Islet precursor cell (in vitro differentiated cells): Measurements from ENCODE around the gene POMT1.
A peak's percentile ranks its signal among the peaks of the same experiment; 100 is the strongest.
"Not testable (repeated sequence)": the region's sequence is repeated elsewhere in the genome, so short reads cannot be mapped to it uniquely, and the experiment has no call there.

ENCODE experiments used
- DNase-seq: peaks from one replicate; pipeline ENCODE4 v3.0.0-alpha.2; 2018

POMT1 gene

DNA sequence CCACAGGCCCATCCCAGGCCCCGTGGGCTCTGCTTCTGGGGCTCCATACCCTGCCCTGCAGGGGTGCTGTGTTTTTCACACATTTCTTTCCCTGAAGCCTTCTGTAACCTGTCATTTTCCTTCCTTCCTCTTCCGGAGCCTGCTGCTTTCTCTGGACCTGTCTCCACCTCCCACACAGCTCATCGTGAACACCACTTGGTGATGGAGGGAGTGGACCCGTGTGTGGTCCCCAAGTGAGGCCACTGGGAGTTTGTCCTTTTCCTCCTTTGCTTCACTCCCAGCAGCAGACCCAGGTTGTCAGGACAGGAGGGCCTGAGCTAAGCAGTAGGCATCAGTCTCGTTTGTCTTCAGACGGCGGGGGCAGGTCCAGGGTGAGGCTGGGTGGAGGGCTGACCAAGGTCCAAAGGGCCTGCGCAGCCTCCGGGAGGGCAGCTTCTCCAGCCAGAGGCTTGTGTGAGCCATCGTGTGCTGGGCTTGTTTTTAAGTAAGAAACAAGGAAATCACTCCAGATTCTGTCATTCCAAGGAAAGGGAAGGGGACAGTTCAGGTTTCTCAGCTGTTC, 5.8 kb upstream of the POMT1 start:
- DNase-seq, result no peak

DNA sequence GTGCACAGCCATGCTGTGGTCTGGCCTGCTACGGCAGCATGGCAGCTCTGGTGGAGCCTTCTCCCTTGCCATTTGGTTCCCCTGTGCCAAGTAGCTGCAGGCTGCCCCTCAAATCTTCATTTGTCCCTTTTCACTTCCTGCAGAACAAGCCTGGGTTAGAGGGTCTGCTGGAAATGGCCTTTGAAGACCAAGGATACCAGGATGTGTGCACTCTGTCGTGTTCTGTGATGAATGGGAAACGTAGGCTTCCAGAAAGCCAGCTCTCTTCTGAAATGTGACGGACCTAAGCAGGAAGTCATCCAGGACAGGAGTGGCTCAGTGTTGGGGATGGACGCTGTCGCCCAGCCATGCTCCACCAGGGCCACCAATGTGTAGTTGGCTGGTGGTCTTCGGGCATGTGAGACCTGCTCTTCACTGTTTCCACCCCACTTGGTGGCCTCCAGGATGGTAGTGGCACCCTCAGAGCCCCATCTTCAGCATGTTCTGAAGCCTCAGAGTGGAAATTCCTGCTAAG, 3.4 kb upstream of the POMT1 start:
- DNase-seq, result no peak

DNA sequence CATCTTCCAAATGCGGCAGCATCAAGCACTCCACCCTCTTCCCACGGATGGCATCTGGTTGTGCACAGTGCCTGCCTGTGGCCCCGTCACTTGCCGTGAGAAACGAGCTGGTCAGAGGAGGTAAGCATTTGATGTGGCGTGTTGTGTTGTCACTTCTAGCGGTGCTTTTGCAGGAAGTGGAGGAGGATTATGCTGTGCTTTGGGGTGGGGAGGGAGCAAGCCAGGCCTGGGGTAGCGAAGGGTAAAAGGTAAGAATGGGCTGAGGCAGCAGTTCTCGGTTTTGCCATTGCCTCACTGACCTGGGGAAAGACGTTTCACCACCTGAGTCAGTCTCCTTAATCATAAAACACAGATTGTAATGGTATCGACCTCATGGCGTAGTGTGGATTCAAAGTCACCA, 2.3 kb upstream of the POMT1 start:
- no peak for DNase-seq

DNA sequence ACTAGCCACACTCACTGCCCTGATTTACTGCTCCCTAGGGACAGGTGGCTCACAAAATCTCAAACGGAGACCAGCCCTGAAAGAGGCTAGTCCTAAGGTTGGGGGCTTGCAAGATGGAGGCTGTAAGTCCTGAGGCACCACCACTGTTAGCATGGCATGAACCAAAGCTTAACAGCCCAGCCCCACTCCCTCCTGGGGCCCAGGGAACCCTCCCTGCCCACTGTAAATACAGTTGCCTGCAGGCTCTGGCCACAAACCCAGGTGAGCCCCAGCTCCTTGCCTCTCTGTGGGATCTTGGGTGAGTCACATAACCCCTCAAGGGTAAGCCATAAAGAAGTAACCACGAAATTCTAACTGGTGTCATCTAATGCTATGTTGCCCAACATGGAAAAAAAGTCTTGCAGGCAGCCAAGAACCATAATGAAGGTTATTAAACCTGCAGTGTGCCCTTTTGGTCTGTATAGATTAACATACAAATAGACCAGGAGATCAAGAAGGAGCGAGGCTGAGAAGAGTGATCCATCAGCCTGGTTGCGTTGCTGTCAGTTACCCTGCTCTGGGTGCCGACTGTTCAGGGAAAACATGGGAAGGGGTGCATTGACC, 1.7 kb upstream of the POMT1 start:
- peak; percentile 79 for DNase-seq

DNA sequence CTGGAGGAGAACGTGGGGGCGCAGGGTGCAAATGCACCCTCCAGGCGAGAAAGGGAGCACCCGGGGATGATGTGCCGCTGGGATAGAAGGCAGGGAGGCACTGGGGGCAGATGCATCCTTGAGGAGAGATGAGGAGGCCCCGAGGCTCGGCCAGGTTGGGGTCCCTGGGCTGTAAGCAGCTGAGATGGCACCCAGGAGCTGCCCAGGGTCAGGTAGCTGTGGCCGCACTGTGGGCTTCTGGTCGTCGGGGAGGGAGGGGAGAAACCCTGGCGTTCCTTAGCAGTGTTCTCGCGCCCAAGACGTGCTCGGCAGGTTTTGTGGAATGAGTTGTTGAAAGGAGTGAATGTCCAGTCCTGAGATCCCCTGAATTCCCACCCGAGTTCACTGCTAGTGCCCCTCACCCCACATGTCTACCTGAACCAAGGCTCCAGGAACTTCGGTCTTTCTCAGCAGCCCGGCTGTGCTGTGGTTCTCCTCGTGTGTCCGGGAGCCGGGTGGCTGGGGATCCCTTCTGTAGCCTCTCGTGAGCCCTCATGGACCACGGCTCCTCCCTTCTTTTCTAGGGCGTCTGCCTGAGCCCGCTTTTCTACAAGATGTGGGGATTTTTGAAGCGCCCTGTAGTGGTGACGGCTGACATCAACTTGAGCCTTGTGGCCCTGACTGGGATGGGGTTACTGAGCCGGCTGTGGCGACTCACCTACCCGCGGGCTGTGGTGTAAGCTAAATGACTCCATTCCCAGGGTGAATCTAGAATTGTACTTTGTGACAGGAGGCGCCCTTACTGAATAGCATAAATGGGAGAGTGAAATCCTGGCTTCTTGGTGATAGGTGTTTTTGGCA, 1.1 kb downstream of the POMT1 start:
- DNase-seq, result no peak

DNA sequence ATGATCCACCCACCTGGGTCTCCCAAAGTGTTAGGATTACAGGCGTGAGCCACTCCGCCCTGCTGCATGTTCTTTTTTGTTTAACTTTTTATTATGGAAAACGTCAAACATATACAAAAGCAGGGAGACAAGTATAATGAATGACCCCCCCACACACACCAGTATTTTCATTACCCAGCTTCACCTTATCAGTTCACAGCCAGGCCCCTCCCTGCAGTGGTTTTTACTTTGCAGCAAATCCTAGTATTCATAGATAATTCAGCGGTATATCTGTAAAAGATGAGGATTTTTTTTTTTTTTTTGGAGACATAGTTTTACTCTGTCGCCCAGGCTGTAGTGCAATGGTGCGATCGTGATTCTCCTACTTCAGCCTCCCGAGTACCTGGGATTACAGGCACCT, 2.3 kb downstream of the POMT1 start:
- no peak for DNase-seq

DNA sequence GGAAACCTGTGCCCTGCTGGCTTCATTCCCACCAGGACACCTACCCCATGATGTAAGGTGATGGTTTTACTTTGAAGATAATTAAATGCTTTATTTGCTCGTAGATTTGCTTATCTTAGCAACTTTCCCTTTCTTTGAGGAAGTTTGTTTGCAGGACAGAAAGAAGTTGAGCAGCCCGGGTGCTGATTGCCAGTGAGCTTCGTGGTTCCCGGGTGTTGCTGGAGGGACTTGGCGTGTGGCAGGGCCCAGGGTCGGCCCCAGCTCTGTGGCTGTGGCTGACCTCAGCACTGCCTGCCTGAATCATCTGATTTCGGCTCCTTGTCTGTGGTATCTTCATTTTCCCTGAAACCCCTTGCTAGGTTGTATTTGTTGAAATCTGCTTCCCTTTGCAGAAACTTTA, 8.7 kb downstream of the POMT1 start:
- DNase-seq, result no peak

DNA sequence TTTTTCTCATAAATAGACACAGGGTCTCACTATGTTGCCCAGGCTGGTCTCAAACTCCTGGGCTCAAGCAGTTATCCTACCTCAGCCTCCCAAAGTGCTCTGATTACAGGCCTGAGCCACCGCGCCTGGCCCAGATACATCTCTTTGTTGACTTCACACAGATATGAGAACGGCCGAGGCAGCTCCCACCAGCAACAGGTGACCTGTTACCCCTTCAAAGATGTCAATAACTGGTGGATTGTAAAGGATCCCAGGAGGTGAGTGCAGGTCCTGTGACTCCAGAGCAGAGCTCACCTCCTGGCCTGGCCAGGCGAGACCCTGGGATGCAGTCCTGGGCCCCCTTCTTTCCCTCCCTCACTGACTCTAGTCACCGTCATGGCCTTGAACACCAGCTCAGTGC, 9.2 kb downstream of the POMT1 start:
- no peak for DNase-seq

DNA sequence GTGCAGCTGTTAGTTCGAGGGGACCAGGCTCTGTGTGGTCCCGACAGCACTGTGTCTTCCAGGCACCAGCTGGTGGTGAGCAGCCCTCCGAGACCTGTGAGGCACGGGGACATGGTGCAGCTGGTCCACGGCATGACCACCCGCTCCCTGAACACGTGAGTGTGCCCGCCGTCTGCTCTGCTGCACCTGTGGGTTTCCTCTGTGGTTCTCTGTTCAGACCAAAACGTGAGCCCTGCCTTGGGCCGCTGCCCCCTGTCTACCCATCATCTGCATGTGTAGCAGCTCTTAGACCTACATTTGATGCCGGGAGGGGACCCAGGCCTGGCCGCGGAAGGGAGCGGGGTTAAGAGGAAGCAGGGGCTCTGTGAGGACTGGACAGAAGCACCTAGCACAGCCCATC, 10.5 kb downstream of the POMT1 start:
- DNase-seq, result no peak

DNA sequence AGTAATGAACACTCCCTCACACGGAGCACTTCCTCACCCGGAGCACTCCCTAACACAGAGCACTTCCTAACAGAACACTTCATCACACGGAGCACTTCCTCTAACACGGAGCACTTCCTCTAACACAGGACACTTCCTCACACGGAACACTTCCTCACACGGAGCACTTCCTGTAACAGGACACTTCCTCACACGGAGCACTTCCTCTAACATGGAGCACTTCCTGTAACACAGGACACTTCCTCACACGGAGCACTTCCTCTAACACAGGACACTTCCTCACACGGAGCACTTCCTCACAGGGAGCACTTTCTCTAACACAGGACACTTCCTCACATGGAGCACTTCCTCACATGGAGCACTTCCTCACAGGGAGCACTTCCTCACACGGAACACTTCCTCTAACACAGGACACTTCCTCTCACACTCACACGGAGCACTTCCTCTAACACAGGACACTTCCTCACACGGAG, 12.9 kb downstream of the POMT1 start:
- DNase-seq, result not testable (repeated sequence)

DNA sequence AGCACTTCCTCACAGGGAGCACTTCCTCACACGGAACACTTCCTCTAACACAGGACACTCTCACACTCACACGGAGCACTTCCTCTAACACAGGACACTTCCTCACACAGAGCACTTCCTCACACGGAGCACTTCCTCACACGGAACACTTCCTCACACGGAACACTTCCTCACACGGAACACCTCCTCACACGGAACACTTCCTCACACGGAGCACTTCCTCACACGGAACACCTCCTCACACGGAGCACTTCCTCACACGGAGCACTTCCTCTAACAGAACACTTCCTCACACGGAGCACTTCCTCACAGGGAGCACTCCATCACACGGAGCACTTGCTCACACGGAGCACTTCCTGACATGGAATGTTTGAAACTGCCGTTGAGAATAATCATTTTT, 13.4 kb downstream of the POMT1 start:
- no peak for DNase-seq

DNA sequence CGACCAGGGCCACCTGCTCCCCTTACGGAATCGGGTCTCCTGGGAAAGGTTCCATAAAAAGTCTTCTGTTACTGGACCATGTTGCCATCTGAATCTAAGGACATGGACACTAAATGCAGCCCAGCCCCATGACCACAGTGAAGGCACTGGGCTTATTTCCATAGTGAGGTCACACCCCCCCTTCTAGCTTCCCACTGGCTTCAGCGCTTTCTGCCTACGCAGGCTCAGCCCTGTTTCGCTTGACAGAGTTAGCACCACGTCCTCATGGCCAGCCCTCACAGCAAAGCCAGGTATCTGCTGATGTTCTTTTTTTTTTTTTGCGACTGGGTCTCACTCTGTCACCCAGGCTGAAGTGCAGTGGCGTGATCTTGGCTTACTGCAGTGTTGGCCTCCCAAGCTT, 14.2 kb downstream of the POMT1 start:
- no peak for DNase-seq

DNA sequence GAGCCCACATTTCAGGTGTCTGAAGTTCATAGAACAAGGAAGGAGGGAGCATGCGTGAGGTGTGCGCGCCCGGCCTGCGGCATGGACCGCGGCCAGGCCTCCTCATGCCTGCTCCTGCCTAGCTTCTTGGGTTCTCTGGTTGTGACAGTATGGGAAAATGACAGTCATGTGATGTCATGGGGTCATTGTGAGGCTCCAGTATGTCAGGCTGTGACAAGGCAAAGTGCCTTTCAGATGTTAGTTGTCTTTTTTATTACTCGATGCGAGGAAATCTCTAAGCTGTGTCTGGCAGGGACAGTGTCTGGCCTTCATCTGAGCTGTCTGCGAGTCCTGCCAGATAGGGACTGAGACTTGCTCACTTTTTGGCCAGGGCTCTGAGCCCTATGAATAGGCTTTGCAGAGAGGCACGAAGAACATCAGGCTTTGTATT, 15.1 kb downstream of the POMT1 start:
- no peak for DNase-seq

DNA sequence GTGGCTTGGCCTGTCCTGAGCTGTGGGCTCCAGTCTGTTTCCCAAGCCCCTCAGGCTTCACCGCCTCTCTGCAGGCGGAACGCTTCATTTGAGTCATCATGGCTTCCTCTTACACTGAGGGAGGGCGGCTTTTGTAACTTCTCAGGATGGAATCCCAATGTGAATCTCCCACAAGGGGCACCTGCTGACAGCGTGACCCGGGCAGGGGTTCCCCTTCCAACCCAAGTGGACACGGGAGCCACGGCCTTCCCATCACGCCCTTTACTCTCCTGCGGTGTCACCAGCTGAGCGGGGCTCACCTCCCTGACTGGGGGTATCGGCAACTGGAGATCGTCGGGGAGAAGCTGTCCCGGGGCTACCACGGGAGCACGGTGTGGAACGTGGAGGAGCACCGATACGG, 15.8 kb downstream of the POMT1 start:
- no peak for DNase-seq

DNA sequence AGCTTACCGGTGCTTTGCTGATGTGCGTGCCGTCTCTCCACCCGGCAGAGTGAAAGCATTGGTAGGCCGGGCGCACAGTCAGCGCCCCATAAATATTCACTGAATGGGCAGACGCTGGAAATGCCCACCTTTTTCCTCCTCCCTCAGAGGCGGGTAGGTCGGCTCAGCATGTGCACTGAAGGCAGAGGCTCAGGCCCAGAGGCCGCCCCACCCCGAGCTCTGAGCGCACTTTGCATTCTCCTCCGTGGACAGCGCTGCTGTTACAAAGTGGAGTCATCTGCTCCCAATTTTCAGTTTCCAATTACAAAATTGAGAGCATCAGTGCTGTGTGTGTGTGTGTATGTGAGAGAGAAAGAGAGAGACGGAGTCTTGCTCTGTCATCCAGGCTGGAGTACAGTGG, 17.8 kb downstream of the POMT1 start:
- DNase-seq, result peak; percentile 42

DNA sequence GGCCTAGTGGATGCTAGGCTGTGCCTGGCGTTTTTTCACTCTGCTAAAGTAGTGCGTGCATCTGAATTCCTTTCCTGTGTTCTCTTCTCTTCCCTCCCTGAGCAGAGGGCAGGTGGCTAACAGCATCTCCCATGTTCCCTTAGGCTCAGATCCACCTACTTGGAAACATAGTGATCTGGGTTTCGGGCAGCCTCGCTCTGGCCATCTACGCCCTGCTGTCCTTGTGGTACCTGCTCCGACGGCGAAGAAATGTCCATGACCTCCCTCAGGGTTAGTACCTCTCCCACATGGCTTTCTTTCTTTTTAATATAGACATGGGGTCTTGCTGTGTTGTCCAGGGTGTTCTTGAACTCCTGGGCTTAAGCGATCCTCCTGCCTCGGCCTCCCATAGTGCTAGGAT, 18.5 kb downstream of the POMT1 start:
- peak; percentile 32 for DNase-seq

DNA sequence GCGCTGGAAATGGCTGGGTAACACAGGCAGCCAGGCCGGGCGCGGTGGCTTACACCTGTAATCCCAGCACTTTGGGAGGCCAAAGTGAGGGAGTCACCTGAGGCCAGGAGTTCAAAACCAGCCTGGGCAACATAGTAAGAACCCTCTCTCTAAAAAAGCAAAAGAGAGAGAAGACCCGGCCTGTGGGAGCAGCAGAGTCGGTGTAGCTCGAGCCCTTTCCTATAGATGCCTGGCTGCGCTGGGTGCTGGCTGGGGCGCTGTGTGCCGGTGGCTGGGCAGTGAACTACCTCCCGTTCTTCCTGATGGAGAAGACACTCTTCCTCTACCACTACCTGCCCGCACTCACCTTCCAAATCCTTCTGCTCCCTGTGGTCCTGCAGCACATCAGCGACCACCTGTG, 19.1 kb downstream of the POMT1 start:
- no peak for DNase-seq

DNA sequence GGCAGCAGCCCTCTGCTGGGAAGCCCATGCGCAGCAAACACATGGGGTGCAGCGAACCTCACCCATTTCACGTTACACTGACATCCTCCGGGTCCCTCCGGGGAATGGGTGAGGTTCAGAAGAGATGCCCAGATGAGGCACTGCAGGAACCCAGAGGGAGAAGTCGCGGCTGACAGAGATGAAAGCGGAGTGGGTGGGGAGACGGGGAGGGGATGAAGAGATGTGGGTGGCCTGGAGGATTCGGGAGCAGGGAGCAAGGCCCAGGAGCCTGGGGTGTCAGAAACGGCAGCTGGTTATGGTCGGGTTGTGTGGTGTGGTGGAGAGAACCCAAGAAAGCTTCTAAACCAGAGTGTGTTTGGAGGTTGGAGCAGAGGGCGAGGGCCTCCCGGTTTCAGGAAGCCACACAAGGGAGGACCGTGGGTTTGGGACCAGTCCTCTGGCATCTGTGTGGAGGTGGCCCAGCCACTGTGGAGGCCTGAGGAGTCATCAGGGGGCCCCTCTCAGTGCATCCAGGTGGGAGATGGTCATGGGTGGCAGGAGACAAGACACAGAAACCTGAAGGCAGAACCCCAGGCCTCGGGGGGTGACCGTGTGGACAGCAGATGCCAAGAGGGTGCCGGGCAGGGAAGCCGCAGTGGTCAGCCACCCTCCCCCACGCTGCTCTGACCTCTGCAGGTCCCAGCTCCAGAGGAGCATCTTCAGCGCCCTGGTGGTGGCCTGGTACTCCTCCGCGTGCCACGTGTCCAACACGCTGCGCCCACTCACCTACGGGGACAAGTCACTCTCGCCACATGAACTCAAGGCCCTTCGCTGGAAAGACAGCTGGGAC, 19.8 kb downstream of the POMT1 start:
- DNase-seq, result peak; percentile 50

DNA sequence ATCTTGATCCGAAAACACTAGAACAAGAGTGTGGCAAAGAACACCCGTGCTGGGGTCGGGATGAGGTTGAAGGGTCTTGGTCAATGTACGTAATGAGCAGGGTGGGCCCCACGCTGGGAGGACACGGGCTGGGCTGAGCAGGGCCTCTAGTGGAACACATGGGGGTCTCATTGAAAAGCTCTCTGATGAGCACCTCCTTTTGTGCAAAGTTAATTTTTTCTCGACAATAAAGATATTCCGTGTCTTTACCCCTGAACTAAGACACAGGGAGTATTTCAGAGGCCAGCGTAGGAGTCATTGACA, 20.3 kb downstream of the POMT1 start:
- DNase-seq, result no peak

DNA sequence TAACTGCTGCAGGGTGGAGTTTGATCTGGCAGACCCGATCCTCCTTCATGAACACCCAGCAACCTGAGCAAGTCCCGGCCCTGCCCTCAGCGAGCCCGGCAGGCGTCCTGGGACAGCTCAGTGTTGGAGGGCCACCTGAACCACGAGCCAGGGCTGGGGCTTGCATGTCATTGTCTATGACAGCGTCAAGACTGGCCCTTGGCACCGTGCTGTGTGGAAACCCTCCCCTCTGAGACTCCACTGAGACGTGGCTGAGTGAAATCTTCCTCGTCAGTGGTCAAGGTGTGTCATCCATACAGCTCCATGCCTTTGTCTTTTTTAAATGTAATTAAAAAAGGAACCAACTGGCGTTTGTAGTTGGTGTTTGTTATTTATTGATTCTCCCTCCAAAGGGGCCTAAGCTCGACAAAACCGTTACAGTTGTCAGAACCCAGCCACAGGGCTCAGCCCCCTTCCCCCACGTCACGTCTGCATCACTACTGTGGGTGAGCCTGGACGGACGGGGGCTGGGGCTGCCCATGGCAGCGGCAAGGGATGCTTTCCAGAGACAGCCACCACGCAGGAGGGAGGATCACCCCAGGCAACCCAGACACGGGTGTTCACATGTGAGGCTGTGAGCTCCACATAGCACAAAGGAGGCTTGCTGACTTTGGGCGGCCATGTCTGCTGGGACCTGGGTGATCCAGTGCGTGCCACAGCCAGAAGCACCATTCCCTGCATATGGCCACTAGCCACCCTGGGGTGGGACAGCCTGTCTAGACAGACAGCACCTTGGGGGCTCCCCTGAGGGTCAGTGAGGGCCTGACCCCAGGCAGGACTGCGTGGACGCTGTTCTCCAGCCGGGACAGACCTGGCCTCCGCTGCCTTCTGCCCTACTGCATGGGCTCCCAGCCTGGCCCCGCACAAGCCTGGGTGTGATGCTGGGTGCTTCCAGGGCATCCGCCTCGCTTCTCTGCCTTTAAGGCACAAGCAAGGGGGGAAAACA, 21.0 kb downstream of the POMT1 start:
- DNase-seq, result peak; percentile 58

DNA sequence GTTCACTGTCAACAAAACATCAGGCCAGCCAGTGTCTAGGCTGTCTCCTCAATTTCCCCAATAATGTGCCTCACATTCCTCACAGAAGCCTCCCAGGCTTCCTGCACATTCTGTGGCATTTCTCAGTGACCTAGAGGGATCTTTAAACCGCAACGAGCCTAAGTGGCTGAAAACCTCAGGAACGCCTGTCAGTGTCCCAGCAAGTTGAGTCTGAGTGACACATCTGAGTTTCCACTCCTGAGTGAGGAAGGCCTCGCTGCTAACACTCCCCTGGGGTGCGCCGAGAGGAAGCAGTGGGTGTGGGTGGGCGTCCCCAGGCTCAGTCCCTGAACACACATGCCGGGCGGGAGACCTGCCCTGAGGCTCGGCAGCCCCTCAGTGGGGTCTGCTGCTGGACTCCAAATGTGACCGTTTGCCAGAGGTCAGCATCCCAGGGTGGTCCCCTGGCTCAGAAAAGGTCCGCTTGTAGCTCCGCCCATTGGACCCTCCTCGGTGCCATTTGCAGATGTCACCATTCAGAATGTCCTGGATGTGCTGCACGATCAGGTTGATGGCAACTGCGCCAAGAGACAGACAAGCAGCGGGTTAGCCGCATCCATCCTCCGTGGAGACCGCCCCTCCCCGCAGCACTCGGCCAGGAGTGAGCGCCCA, 22.1 kb downstream of the POMT1 start:
- peak; percentile 58 for DNase-seq
